GM21723 (cell line): ENCODE data around the gene FBXW12.
"Not testable (repeated sequence)": the region's sequence is repeated elsewhere in the genome, so short reads cannot be mapped to it uniquely, and the experiment has no call there.

Experiments
- ATAC-seq: cut with Tn5 transposase; IDR thresholded peaks from one replicate; pipeline ENCODE4 v1.9.1; 2021; ENCODE audit warnings: mild to moderate bottlenecking, moderate library complexity; ENCODE audit not compliant: unreplicated experiment

Gene FBXW12

GRCh38 chr3:48372377-48372770, 355 bp downstream of the FBXW12 start:
- ATAC-seq = no peak

- ATAC-seq = no peak
These were observed 930 bp downstream of the FBXW12 start for GRCh38 chr3:48372862-48373435.

- no peak for ATAC-seq
These were observed 15.6 kb downstream of the FBXW12 start for GRCh38 chr3:48387634-48388033.

GRCh38 chr3:48388966-48389365, 16.9 kb downstream of the FBXW12 start:
- ATAC-seq = no peak

- ATAC-seq = no peak
These were observed 22.4 kb downstream of the FBXW12 start for GRCh38 chr3:48394391-48394790.

GRCh38 chr3:48395714-48396113, 23.7 kb downstream of the FBXW12 start:
- no peak for ATAC-seq

- ATAC-seq = no peak
These were observed 26.0 kb downstream of the FBXW12 start for GRCh38 chr3:48397767-48398681.

- no peak for ATAC-seq
These were observed 26.8 kb downstream of the FBXW12 start for GRCh38 chr3:48398701-48399386.

GRCh38 chr3:48399387-48400172, 27.6 kb downstream of the FBXW12 start:
- ATAC-seq = no peak

- no peak for ATAC-seq
These were observed 28.9 kb downstream of the FBXW12 start for GRCh38 chr3:48400824-48401433.

GRCh38 chr3:48401434-48401901, 29.4 kb downstream of the FBXW12 start:
- ATAC-seq = not testable (repeated sequence)

GRCh38 chr3:48402281-48402732, 30.3 kb downstream of the FBXW12 start:
- no peak for ATAC-seq

GRCh38 chr3:48402907-48403306, 30.9 kb downstream of the FBXW12 start:
- no peak for ATAC-seq

- ATAC-seq = no peak
These were observed 31.8 kb downstream of the FBXW12 start for GRCh38 chr3:48403533-48404439.

- no peak for ATAC-seq
These were observed 32.7 kb downstream of the FBXW12 start for GRCh38 chr3:48404440-48405342.

- no peak for ATAC-seq
These were observed 33.4 kb downstream of the FBXW12 start for GRCh38 chr3:48405343-48405881.

- no peak for ATAC-seq
These were observed 34.0 kb downstream of the FBXW12 start for GRCh38 chr3:48405971-48406370.
